ENCODE data around the gene DLX5. TPM values are rescaled to one million over a fixed set of nuclear protein-coding genes. Genes with fewer than 3 reads are reported as not detected.

Gene DLX5
- total RNA-seq, 4 donors from 2014 or later: 20.9 to 45.9 (median 35.3) TPM

DNA sequence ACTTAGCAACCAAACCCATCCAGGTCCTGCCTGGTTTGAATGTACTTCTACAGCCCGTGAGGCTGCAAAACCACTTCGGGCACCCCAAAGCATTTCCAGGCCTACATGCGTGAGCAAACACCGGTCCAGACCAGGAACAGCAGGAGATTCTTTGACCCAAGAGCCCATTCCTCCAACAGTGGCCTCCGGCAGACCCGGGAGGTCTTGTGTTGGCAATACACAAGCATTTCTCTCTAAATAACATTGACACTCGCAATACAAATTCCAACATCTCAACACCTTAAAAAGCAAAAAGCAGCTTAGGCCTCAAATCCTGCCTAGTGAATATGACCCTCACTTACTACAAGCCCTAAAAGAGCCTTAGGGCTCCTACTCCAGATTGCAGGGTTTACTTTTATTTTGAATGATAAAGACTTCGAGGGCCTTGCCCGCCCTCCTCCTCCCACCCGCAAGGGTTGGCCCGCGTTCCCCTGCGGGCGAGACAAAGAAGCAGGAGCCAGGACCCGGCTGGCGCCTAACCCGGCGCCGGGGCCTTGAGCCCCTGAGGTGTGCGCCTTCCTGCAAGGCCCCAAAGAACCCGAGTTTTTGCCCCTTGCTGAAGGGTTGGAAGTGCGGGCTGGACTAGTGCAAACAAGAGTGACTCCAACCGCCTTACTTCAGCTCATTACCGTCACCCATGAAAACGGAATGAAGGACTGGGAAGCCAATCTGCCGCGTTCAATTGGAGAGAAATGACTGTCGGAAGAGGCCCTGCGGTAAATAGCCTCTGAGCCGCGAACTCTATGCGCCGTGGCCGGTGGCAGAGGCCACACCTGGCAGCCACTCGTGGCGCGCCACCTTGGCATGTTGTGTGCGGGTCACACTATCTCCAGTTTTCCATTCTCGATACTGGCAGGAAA lies 22.7 kb downstream of the DLX5 start:
- 72 to 74% methylated on average over 39 of the region's 39 CpGs for WGBS, 2 donors
- no peak for TF ChIP-seq POLR2A (IDR thresholded peaks at IDR 0.05)
- TF ChIP-seq, protein P1, sequence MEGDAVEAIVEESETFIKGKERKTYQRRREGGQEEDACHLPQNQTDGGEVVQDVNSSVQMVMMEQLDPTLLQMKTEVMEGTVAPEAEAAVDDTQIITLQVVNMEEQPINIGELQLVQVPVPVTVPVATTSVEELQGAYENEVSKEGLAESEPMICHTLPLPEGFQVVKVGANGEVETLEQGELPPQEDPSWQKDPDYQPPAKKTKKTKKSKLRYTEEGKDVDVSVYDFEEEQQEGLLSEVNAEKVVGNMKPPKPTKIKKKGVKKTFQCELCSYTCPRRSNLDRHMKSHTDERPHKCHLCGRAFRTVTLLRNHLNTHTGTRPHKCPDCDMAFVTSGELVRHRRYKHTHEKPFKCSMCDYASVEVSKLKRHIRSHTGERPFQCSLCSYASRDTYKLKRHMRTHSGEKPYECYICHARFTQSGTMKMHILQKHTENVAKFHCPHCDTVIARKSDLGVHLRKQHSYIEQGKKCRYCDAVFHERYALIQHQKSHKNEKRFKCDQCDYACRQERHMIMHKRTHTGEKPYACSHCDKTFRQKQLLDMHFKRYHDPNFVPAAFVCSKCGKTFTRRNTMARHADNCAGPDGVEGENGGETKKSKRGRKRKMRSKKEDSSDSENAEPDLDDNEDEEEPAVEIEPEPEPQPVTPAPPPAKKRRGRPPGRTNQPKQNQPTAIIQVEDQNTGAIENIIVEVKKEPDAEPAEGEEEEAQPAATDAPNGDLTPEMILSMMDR (IDR thresholded peaks at IDR 0.05): no peak
- intact Hi-C loops (cut with DNase I; ENCODE audit: low total_unique reads): no loop called here
- no peak overlapping the region for H3K4me3 ChIP-seq (ENCODE audit: low read depth, poor library complexity, severe bottlenecking)
- no peak for DNase-seq (ENCODE audit: low spot score in 2 of 2)

DNA sequence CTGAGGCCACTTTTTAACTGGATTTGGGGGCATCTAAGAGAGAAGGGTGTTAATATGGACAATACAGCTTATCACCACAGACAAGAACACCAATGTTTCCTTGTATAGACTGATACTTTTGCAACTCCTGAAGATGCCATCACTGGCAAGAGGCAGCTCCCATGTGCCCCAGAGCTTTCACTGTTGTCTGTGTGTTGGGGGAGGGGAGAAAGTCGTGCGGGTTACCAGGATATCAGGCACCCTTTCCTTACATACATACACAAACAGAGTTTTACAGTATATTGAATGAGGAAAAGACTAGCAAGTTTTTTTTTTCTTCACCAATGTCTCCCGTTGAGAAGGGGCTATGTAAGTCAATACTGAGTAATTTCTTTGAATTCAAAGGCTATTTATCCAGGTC lies 23.4 kb downstream of the DLX5 start:
- WGBS, 2 donors: 61 to 65% methylated on average over 3 of the region's 3 CpGs
- no peak for TF ChIP-seq POLR2A (IDR thresholded peaks at IDR 0.05)
- TF ChIP-seq, protein P1 (IDR thresholded peaks at IDR 0.05): no peak
- no peak overlapping the region for H3K4me3 ChIP-seq (ENCODE audit: low read depth, poor library complexity, severe bottlenecking)
- no peak for DNase-seq (ENCODE audit: low spot score in 2 of 2)
- intact Hi-C loops (cut with DNase I; ENCODE audit: low total_unique reads): no loop called here

DNA sequence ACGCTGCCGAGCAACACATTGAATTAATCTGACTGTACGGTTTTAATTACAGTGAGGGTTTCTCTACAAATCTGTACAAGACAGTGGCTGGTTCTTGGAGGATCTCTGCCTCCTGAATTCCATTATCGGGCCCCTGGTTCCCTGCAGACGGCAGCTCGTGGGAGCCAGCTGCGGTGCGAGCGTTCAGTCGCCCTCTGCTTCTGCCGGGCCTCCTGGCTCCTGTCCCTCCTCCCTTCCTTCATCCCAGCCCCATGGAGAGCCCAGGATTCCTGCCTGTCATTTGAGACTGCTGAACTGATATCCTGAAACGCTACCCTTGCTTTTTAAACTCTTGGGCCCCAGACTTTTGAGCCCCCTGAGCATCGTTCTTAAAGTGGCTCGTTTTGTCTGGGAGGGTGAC lies 25.9 kb downstream of the DLX5 start:
- no peak for DNase-seq (ENCODE audit: low spot score in 2 of 2)
- intact Hi-C loops (cut with DNase I; ENCODE audit: low total_unique reads): no loop called here
- WGBS, 2 donors: 1 to 5% methylated on average over 14 of the region's 14 CpGs
- H3K4me3 ChIP-seq (ENCODE audit: low read depth, poor library complexity, severe bottlenecking): no peak overlapping the region
- no peak for TF ChIP-seq POLR2A (IDR thresholded peaks at IDR 0.05)
- TF ChIP-seq, protein P1 (IDR thresholded peaks at IDR 0.05): no peak

DNA sequence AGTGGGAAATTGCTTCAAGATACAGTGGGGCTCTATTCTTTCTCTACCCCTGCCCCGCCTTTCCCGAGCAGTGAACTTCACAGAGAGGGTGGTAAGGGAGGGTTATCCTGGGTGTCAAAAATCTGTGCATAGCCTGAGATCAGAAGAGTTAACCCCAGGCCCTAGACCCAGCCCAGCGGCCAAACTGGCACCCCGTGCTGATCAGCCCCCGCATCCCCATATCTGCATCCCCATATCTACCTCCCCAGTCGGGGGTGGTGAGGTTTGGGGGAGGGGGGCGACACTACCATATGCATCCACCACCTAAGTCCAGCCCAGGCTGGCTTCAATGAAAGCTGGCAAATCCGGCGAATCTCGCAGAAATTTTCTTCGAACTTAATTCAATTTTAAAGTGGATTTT lies 26.3 kb downstream of the DLX5 start:
- no peak for DNase-seq (ENCODE audit: low spot score in 2 of 2)
- no peak for TF ChIP-seq POLR2A (IDR thresholded peaks at IDR 0.05)
- H3K4me3 ChIP-seq (ENCODE audit: low read depth, poor library complexity, severe bottlenecking): no peak overlapping the region
- 8 to 12% methylated on average over 11 of the region's 11 CpGs for WGBS, 2 donors
- intact Hi-C loops (cut with DNase I; ENCODE audit: low total_unique reads): no loop called here

DNA sequence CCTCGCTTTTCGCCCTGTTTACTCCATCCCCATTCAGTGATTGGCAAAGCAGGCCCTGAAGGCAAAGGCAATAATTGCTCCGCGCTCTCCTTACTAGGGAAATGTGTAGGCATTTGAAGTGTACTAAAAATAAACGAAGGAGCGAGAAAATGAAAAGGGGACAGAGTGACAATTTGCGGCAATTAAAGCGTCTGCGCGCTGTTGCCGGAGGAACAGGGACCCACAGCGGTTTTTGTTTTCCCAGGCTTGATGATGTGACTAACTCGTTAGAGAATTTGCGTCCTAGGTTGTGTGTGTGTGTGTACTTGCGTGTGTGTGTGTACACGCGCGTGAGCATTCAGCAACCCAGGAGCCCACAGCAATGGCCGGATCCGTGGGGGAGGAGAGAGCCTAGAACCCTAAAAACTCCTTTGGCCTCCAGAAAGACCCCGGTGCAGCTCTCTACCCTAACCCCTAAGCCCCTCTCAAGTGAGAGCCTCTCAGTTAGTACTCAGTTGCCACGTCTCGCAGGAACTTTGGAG lies 27.1 kb downstream of the DLX5 start:
- intact Hi-C loops (cut with DNase I; ENCODE audit: low total_unique reads): no loop called here
- WGBS, 2 donors: 9 to 15% methylated on average over 23 of the region's 23 CpGs
- DNase-seq (ENCODE audit: low spot score in 2 of 2): no peak
- TF ChIP-seq POLR2A (IDR thresholded peaks at IDR 0.05): no peak
- TF ChIP-seq, protein P1 (IDR thresholded peaks at IDR 0.05): no peak
- no peak overlapping the region for H3K4me3 ChIP-seq (ENCODE audit: low read depth, poor library complexity, severe bottlenecking)

DNA sequence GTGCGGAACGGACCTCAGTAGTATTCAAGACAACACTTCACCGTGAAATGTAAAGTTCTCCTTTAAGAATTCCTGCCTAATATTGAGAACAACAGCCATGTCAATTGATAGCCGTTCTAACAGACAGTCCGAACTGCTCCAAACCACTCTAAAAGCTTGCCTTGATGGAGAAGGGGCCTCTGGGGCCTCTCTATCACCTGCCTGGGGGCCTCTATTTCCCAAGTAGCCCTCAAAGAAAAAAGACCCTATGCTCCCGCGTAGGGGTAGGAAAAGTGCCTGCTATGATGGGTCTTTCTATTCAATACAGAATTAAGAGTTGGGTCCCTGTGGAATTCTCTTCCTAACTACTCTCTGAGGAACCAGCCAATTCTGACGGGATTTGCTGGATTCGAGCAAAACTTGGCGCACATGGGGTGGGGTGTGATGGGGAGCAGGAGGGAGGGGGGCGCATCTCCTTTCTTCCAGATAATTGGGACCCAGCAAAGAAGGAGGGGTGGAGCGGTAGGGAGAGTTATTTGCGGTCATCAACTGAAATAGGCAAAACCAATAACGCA lies 27.6 kb downstream of the DLX5 start:
- WGBS, 2 donors: 8 to 11% methylated on average over 14 of the region's 14 CpGs
- intact Hi-C loops (cut with DNase I; ENCODE audit: low total_unique reads): no loop called here
- DNase-seq (ENCODE audit: low spot score in 2 of 2): no peak
- no peak overlapping the region for H3K4me3 ChIP-seq (ENCODE audit: low read depth, poor library complexity, severe bottlenecking)
- TF ChIP-seq, protein P1 (IDR thresholded peaks at IDR 0.05): no peak
- no peak for TF ChIP-seq POLR2A (IDR thresholded peaks at IDR 0.05)
